ENCODE measurements around the gene TAOK1. TPM values are rescaled to one million over a fixed set of nuclear protein-coding genes. Genes with fewer than 3 reads are reported as not detected.

The TAOK1 gene
- total RNA-seq, 4 donors from 2014 or later = 54.7 to 71.8 (median 64.9) TPM

GRCh38 chr17:29595943-29596774, 206.0 kb downstream of the TAOK1 start:
- no peak overlapping the region for H3K4me3 ChIP-seq (ENCODE audit: low read depth, poor library complexity, severe bottlenecking)
- peak in 1 of 2 donors; percentile 12 for DNase-seq (ENCODE audit: low spot score in 2 of 2)
- TF ChIP-seq CTCF (IDR thresholded peaks at IDR 0.05) = no peak
- no peak for TF ChIP-seq POLR2A (IDR thresholded peaks at IDR 0.05)
- intact Hi-C loops (cut with DNase I; ENCODE audit: low total_unique reads) = no loop called here
- WGBS, 2 donors = 78 to 79% methylated on average over 12 of the region's 12 CpGs

- TF ChIP-seq POLR2A (IDR thresholded peaks at IDR 0.05) (no peak), CTCF (IDR thresholded peaks at IDR 0.05) (no peak)
- 60 to 71% methylated on average over 9 of the region's 9 CpGs for WGBS, 2 donors
- peak in 1 of 2 donors; percentile 11 for DNase-seq (ENCODE audit: low spot score in 2 of 2)
- H3K4me3 ChIP-seq (ENCODE audit: low read depth, poor library complexity, severe bottlenecking) = no peak overlapping the region
- intact Hi-C loops (cut with DNase I; ENCODE audit: low total_unique reads) = no loop called here
Measured at GRCh38 chr17:29596811-29597210, 206.6 kb downstream of the TAOK1 start.

- 61 to 70% methylated on average over 9 to 13 of the region's 13 CpGs for WGBS, 2 donors
- DNase-seq (ENCODE audit: low spot score in 2 of 2) = no peak
- intact Hi-C loops (cut with DNase I; ENCODE audit: low total_unique reads) = no loop called here
- TF ChIP-seq CTCF (IDR thresholded peaks at IDR 0.05) (no peak), POLR2A (IDR thresholded peaks at IDR 0.05) (no peak)
- no peak overlapping the region for H3K4me3 ChIP-seq (ENCODE audit: low read depth, poor library complexity, severe bottlenecking)
Measured at GRCh38 chr17:29597361-29598172, 207.4 kb downstream of the TAOK1 start.

Other genes starting within 250 kb of the TAOK1 start
- 100 to 1,000 TPM in 1 of 4 donors, 10 to 100 TPM in 3; 87.3 to 123 (median 94.0) TPM for gene MYO18A, start 210.0 kb upstream of the TAOK1 start, total RNA-seq
- not detected for gene CRYBA1, start 143.5 kb upstream of the TAOK1 start, total RNA-seq
- gene NUFIP2, start 96.2 kb upstream of the TAOK1 start, total RNA-seq = 10 to 100 TPM; 22.7 to 28.4 (median 23.4) TPM
- 10 to 100 TPM in 1 of 4 donors, 1 to 10 TPM in 3; 4.1 to 10.4 (median 7.5) TPM for gene ABHD15, start 176.7 kb downstream of the TAOK1 start, total RNA-seq
- gene TP53I13, start 178.3 kb downstream of the TAOK1 start, total RNA-seq = 10 to 100 TPM; 30.2 to 55.8 (median 34.5) TPM
- gene GIT1, start 199.3 kb downstream of the TAOK1 start, total RNA-seq = 10 to 100 TPM; 44.0 to 67.1 (median 51.3) TPM
- 10 to 100 TPM in 2 of 4 donors, 1 to 10 TPM in 2; 8.1 to 18.8 (median 11.7) TPM for gene ANKRD13B, start 202.8 kb downstream of the TAOK1 start, total RNA-seq
- 10 to 100 TPM in 2 of 4 donors, 1 to 10 TPM in 2; 5.7 to 19.0 (median 8.7) TPM for gene CORO6, start 232.5 kb downstream of the TAOK1 start, total RNA-seq